ENCODE measurements around the gene TSPAN17. TPM values are rescaled to one million over a fixed set of nuclear protein-coding genes. Genes with fewer than 3 reads are reported as not detected.

The TSPAN17 gene
- total and polyA plus RNA-seq, 10 of the 15 experiments (the other 5 are each of a cell fraction or from before 2014, with no cell fraction given), result 0.24 to 17.1 (median 10.4) TPM

- TF ChIP-seq ZBTB4 (CRISPR knock-in tag; IDR thresholded peaks at IDR 0.05), result no peak
- TF ChIP-seq GATAD2B (conservative IDR thresholded peaks at IDR 0.05; ENCODE audit: low read depth), result no peak
- TF ChIP-seq SMAD1 (IDR thresholded peaks at IDR 0.05; ENCODE audit: low read depth, partially characterized antibody), result no peak
- TF ChIP-seq YBX1 (IDR thresholded peaks at IDR 0.05), result no peak
- no peak for TF ChIP-seq WRNIP1 (IDR thresholded peaks at IDR 0.05; ENCODE audit: borderline replicate concordance, low read depth, low read length)
- no peak for TF ChIP-seq USF1 (IDR thresholded peaks at IDR 0.05; ENCODE audit: borderline replicate concordance, extremely low read length, insufficient read depth, low read depth, low read length)
- no peak for TF ChIP-seq RCOR1 (conservative IDR thresholded peaks at IDR 0.05; ENCODE audit: low read depth, low read length)
Observed at GRCh38 chr5:176673651-176674583, 26.6 kb downstream of the TSPAN17 start (continued).
